ENCODE results near the gene EVI2B.

DNA sequence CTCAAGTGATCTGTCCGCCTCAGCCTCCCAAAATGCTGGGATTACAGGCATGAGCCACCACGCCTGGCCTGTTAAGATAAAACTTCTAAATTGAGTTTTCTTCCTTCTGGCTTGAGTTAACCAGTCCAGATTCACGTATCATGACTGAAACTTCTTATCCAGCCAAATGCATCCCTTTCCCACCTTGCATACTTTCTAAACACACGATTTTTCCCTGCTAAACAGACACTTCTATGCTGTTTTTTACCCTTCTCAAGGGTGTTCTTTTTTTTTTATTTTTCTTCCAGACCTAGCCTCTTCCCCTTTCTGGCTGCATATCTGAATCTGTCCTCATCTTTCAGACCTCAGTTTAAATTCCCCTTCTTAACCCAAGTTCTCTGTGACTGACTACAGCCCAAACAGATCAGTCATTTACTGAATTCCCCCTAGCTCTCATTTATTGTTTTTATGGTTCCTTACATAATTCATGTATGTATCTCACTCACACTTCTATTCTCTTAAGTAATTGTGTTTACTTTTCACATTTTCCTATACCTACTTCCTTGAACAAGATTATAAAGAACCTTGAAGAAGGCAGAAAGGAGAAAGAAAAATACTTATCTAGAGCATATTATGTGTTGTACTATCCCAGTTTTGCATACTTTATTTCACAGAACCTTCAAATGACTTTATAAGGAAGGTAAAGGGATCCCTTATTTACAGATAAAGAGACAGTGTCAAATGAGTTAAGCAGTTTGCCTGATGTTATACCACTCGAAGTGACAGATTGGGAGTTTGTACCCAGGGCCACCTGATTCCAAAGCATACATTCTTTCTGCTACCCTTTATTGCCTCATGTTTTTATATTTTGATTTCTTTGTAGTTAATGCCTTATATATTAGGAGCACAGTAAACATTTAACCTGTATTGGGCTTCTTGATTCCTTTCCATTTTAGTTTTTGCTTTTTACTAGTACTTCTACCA, 5.2 kb downstream of the EVI2B start:
- TF ChIP-seq CTCF (IDR thresholded peaks at IDR 0.05; ENCODE audit: low read depth, low read length, poor library complexity, severe bottlenecking) = no peak
- no peak for TF ChIP-seq EZH2phosphoT487 (IDR thresholded peaks at IDR 0.05; ENCODE audit: borderline replicate concordance, low read length)

All from DOHH2 (cell line).